B cell (primary cell): ENCODE results near the gene PRDM2.

Source experiments
- CTCF ChIP-seq: fragments of 200-600 bp; IDR thresholded peaks from one replicate; pipeline ENCODE4 v1.8.0; 2022; ENCODE audit warnings: antibody characterized with exemption, mild to moderate bottlenecking
- EZH2 ChIP-seq: IDR thresholded peaks from 2 replicates; pipeline ENCODE4 v1.6.1; 2012; ENCODE audit warnings: borderline replicate concordance, low read depth, mild to moderate bottlenecking, moderate library complexity, low read length; ENCODE audit not compliant: insufficient read depth, poor library complexity, severe bottlenecking

DNA sequence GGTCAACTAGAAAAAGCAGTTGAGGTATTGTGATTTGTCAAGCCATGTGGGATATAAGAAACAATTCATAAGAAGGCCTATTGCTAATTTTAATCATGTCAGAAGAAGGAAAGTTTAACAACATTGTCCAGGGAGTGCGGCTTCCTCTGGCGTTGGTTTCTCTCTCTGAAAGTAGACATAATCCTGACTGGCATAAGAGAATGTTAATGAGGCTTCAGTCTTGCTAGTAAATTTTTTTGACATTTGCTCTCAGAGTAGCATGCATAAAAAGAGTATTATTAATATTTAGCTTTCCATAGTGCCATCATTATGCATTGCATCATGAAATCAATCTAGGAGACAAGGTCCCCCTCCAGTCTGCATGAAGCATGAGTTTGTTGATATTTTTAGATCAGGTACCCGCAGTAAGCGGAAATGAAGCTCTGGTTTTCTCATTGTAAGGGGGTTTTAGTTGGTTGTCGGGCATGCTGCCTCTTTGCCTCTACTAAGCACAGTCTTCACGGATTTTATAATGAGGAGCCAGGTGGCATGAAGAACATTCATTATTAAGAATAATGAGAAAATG, 12.8 kb upstream of the PRDM2 start:
- TF ChIP-seq CTCF (no peak), EZH2 (no peak)
